Endothelial cell of umbilical vein (primary cell): ENCODE measurements around the gene ETS1. TPM values are rescaled to one million over a fixed set of nuclear protein-coding genes. Genes with fewer than 3 reads are reported as not detected.

ENCODE experiments used
- BruUV-seq: library from RNA; stranded (reverse); fragments of 400-500 nt; replicated peaks from 2 replicates; lab custom pipeline; 2021; lab: Mats Ljungman, UMichigan
- CTCF ChIA-PET: fragments of 300-600, 350-600 bp; sonication (Branson Sonifier 250); formaldehyde crosslinking; loops from one replicate; lab custom pipeline; 2021; ENCODE audit warnings: antibody characterized with exemption, inconsistent platforms; lab: Charles Lee
- POLR2A ChIA-PET: fragments of 300-600, 350-600 bp; sonication (Branson Sonifier 250); formaldehyde crosslinking; loops from one replicate; lab custom pipeline; 2021; ENCODE audit warnings: antibody characterized with exemption, inconsistent platforms; lab: Charles Lee
- DNase-seq: peaks from one replicate; pipeline ENCODE4 v3.0.0-alpha.2; 2011; ENCODE audit warnings: low read depth, low spot score
- FAIRE-seq: peaks from 2 replicates; lab custom pipeline; 2011; peaks lifted over from hg19 to GRCh38; lab: Jason Lieb, UNC
- H2AFZ ChIP-seq: 2 replicates; pipeline ENCODE4 v1.6.0; 2012; ENCODE audit warnings: low read depth, low read length, control low read depth, inconsistent platforms
- H3K27ac ChIP-seq: 2 replicates; pipeline ENCODE4 v1.5.1; 2011; ENCODE audit warnings: low read depth, mild to moderate bottlenecking, control low read depth, low read length, moderate library complexity; ENCODE audit not compliant: insufficient read depth
- H3K27me3 ChIP-seq, 2 experiments: 2 replicates each; pipeline versions ENCODE4 v1.6.0 to v1.6.1; 2011; ENCODE audit warnings: low read length in 2 of 2, mixed read lengths in 1 of 2; ENCODE audit not compliant: control insufficient read depth in 2 of 2, insufficient read depth in 2 of 2
- H3K36me3 ChIP-seq, 2 experiments: 2 replicates in 1 of 2; 3 replicates in 1 of 2; pipeline ENCODE4 v1.5.1; 2011; ENCODE audit warnings: low read length in 2 of 2, mild to moderate bottlenecking in 1 of 2, moderate library complexity in 1 of 2; ENCODE audit not compliant: control insufficient read depth in 2 of 2, insufficient read depth in 2 of 2; ENCODE audit errors: extremely low read depth in 1 of 2
- H3K4me1 ChIP-seq: 3 replicates; pipeline ENCODE4 v1.5.1; 2011; ENCODE audit warnings: mild to moderate bottlenecking, low read length; ENCODE audit not compliant: control insufficient read depth, insufficient read depth; ENCODE audit errors: extremely low read depth
- H3K4me2 ChIP-seq: 2 replicates; pipeline ENCODE4 v1.6.1; 2011; ENCODE audit warnings: low read length, control low read depth, mixed read lengths; ENCODE audit not compliant: insufficient read depth
- H3K4me3 ChIP-seq, 3 experiments: fragments of 200-600 bp in 1 of 3; sonication (generic), shearing (Covaris generic) in 1 of 3; replicated peaks in 1 of 3; 2 replicates each; pipeline ENCODE4 v1.5.1; 2011 to 2016; ENCODE audit warnings: control low read depth in 3 of 3, low read length in 3 of 3, mild to moderate bottlenecking in 2 of 3, inconsistent platforms in 1 of 3, low read depth in 1 of 3, moderate library complexity in 1 of 3; ENCODE audit not compliant: insufficient read depth in 1 of 3
- H3K79me2 ChIP-seq: 2 replicates; pipeline ENCODE4 v1.6.0; 2012; ENCODE audit warnings: low read length, inconsistent platforms; ENCODE audit not compliant: control insufficient read depth, insufficient read depth
- H3K9ac ChIP-seq: replicated peaks from 2 replicates; pipeline ENCODE3; 2011; ENCODE audit warnings: low read length, control low read depth; ENCODE audit not compliant: insufficient read depth; ENCODE audit errors: extremely low read depth
- H3K9me1 ChIP-seq: replicated peaks from 3 replicates; pipeline ENCODE4 v1.6.0; 2011; ENCODE audit warnings: mild to moderate bottlenecking, low read length; ENCODE audit not compliant: control insufficient read depth, insufficient read depth; ENCODE audit errors: extremely low read depth
- H3K9me3 ChIP-seq: replicated peaks from 2 replicates; pipeline ENCODE4 v1.5.1; 2012; ENCODE audit warnings: low read length, inconsistent platforms; ENCODE audit not compliant: control insufficient read depth, insufficient read depth
- H4K20me1 ChIP-seq: replicated peaks from 2 replicates; pipeline ENCODE3; 2011; ENCODE audit warnings: mild to moderate bottlenecking, low read length; ENCODE audit not compliant: control insufficient read depth, insufficient read depth; ENCODE audit errors: extremely low read depth
- CTCF ChIP-seq, 2 donors: IDR thresholded peaks; 1 replicate in 1 of 2; 2 replicates in 1 of 2; pipeline ENCODE4 v1.5.1; 2011; ENCODE audit warnings: low read length in 2 of 2, mild to moderate bottlenecking in 2 of 2, moderate library complexity in 2 of 2, control low read depth in 1 of 2, inconsistent platforms in 1 of 2, low read depth in 1 of 2; ENCODE audit not compliant: insufficient read depth in 1 of 2; ENCODE audit errors: extremely low read depth in 1 of 2
- EZH2 ChIP-seq: IDR thresholded peaks from 2 replicates; pipeline ENCODE4 v1.6.1; 2012; ENCODE audit warnings: borderline replicate concordance, low read depth, mild to moderate bottlenecking, moderate library complexity, low read length, inconsistent platforms; ENCODE audit not compliant: severe bottlenecking
- FOS ChIP-seq: IDR thresholded peaks from 2 replicates; pipeline ENCODE4 v1.6.1; 2011; ENCODE audit warnings: mild to moderate bottlenecking, low read length, moderate library complexity, borderline replicate concordance; ENCODE audit not compliant: insufficient read depth
- GATA2 ChIP-seq: IDR thresholded peaks from 2 replicates; pipeline ENCODE4 v1.7.0; 2011; ENCODE audit warnings: low read depth, mild to moderate bottlenecking, moderate library complexity, mixed read lengths, low read length; ENCODE audit not compliant: insufficient read length, insufficient read depth
- JUN ChIP-seq: IDR thresholded peaks from 2 replicates; pipeline ENCODE4 v1.6.1; 2011; ENCODE audit warnings: borderline replicate concordance, low read depth; ENCODE audit not compliant: insufficient read length, insufficient read depth
- MAX ChIP-seq: IDR thresholded peaks from 2 replicates; pipeline ENCODE4 v1.6.1; 2011; ENCODE audit not compliant: insufficient read depth, insufficient read length
- MYC ChIP-seq: IDR thresholded peaks from one replicate; pipeline ENCODE4 v1.6.1; 2011; ENCODE audit warnings: mild to moderate bottlenecking, low read depth, low read length
- POLR2A ChIP-seq: IDR thresholded peaks from 2 replicates; pipeline ENCODE4 v1.6.1; 2012; ENCODE audit warnings: low read depth, mild to moderate bottlenecking, control low read depth, low read length
- POLR2AphosphoS5 ChIP-seq: IDR thresholded peaks from 2 replicates; pipeline ENCODE4 v1.6.1; 2012; ENCODE audit warnings: low read depth, mild to moderate bottlenecking, control low read depth, low read length, moderate library complexity; ENCODE audit not compliant: insufficient read depth
- dilution Hi-C: fragments of 300-500 bp; cut with MboI; formaldehyde crosslinking; loops from one replicate; pipeline ENCODE4 v1.15.0; 2019; ENCODE audit warnings: low sequenced_read_pairs; ENCODE audit not compliant: extremely low pct_ligation_motif_present
- intact Hi-C: fragments of 100-400 bp; cut with micrococcal nuclease; formaldehyde crosslinking; loops from one replicate; pipeline ENCODE4 v1.10.0; 2022
- polyA plus RNA-seq, 4 experiments: library from polyadenylated mRNA; depleted of rRNA in 3 of 4; stranded (reverse) in 3 of 4; unstranded in 1 of 4; fragments of >200 nt; gene quantifications; 2 replicates each; pipeline versions ENCODE4 v1.2.1 to v1.2.3, GENCODE V29; 2011 to 2012; ENCODE audit warnings: missing spikeins in 1 of 4
- total RNA-seq: library from RNA; stranded (reverse); gene quantifications from 2 replicates; pipeline ENCODE4 v1.2.3, GENCODE V29; 2021

The ETS1 gene
- total and polyA plus RNA-seq, 2 donors (not counting 3 experiments of a cell fraction or from before 2014, with no cell fraction given), result 34.2 to 115 TPM

- H3K36me3 ChIP-seq, result no peaks in the 10 kb centered on the region
- BruUV-seq, result no TSS peak
- no peak overlapping the region for H2AFZ ChIP-seq
- H3K9me1 ChIP-seq, result no peaks in the 10 kb centered on the region
- H3K27me3 ChIP-seq, result no peaks in the 10 kb centered on the region
- dilution Hi-C loops (no loop called here), intact Hi-C loops (loop anchor here (1.0 to 2.0 kb wide), 7 partner anchors 13 to 301 kb away; no protein-coding TSS in a partner anchor)
- peak overlapping the region; percentile 94 for H3K27ac ChIP-seq
- no peaks in the 10 kb centered on the region for H4K20me1 ChIP-seq
- H3K79me2 ChIP-seq, result peaks cover 90% of the 10 kb centered on the region
- TF ChIP-seq FOS, result no peak
- peak; percentile 15 for TF ChIP-seq POLR2AphosphoS5
- ChIA-PET CTCF (interaction anchor here (1.0 to 2.7 kb wide), 2 partner anchors 22 to 135 kb away, joined by 3 to 10 read pairs; no protein-coding TSS in a partner anchor), POLR2A (no interaction called here)
- FAIRE-seq (no peak), DNase-seq (no peak)
- peaks cover 65% of the 10 kb centered on the region for H3K4me1 ChIP-seq
- H3K4me2 ChIP-seq, result peak overlapping the region; percentile 79
- H3K9me3 ChIP-seq, result no peaks in the 10 kb centered on the region
- H3K4me3 ChIP-seq, result no peak overlapping the region
- peak overlapping the region; percentile 73 for H3K9ac ChIP-seq
Observed at GRCh38 chr11:128496692-128497060, 90.7 kb downstream of the ETS1 start.

GRCh38 chr11:128496249-128496648, 91.1 kb downstream of the ETS1 start:
- intact Hi-C loops, result loop anchor here (2.0 kb wide), 3 partner anchors 37 to 161 kb away; no protein-coding TSS in a partner anchor
- no peak for FAIRE-seq
- BruUV-seq, result no TSS peak
- no peaks in the 10 kb centered on the region for H4K20me1 ChIP-seq
- dilution Hi-C loops, result no loop called here
- TF ChIP-seq GATA2 (no peak), JUN (no peak), POLR2A (no peak), MYC (no peak), MAX (no peak), FOS (no peak), EZH2 (no peak), POLR2AphosphoS5 (no peak), CTCF (IDR thresholded peaks at IDR 0.05; ENCODE audit: extremely low read depth in 1 of 2, insufficient read depth in 1 of 2, low read depth in 1 of 2, low read length in 2 of 2) (no peak)
- no peak overlapping the region for H3K4me2 ChIP-seq
- no peak overlapping the region for H2AFZ ChIP-seq
- H3K27me3 ChIP-seq, result no peaks in the 10 kb centered on the region
- H3K4me1 ChIP-seq, result peaks cover 64% of the 10 kb centered on the region
- ChIA-PET POLR2A (no interaction called here), CTCF (interaction anchor here (2.7 kb wide), 1 partner anchor 22 kb away, joined by 10 read pairs; no protein-coding TSS in a partner anchor)
- peak overlapping the region; percentile 94 for H3K27ac ChIP-seq
- no peaks in the 10 kb centered on the region for H3K9me1 ChIP-seq
- peak overlapping the region; percentile 20 for H3K9ac ChIP-seq
- H3K79me2 ChIP-seq, result peaks cover 90% of the 10 kb centered on the region
- DNase-seq, result no peak
- peaks cover 0 to 2% of the 10 kb centered on the region in 2 experiments for H3K36me3 ChIP-seq
- no peaks in the 10 kb centered on the region for H3K9me3 ChIP-seq
- no peak overlapping the region for H3K4me3 ChIP-seq
